Ascending aorta (tissue), 2 donors: Measurements from ENCODE around the gene CD34. TPM values are rescaled to one million over a fixed set of nuclear protein-coding genes. Genes with fewer than 3 reads are reported as not detected.

Experiments
- DNase-seq, 2 donors: peaks; one replicate each; pipeline ENCODE4 v3.0.0-alpha.2; 2019; ENCODE audit warnings: low spot score in 2 of 2
- H3K27ac ChIP-seq, 2 donors: fragments of 200-600 bp; sonication (generic); one replicate each; pipeline ENCODE4 v1.5.1; 2016 to 2017; ENCODE audit warnings: mild to moderate bottlenecking in 1 of 2
- H3K27me3 ChIP-seq: fragments of 200-600 bp; sonication (generic); one replicate; pipeline ENCODE4 v1.5.1; 2017
- H3K36me3 ChIP-seq, 2 donors: fragments of 200-600 bp; sonication (generic); one replicate each; pipeline ENCODE4 v1.5.1; 2016
- H3K4me1 ChIP-seq, 2 donors: fragments of 200-600 bp; sonication (generic); one replicate each; pipeline ENCODE4 v1.5.1; 2016 to 2017; ENCODE audit warnings: mild to moderate bottlenecking in 1 of 2
- H3K4me3 ChIP-seq, 2 donors: fragments of 200-600 bp; sonication (generic); one replicate each; pipeline ENCODE4 v1.5.1; 2016 to 2017; ENCODE audit warnings: mild to moderate bottlenecking in 1 of 2
- H3K9me3 ChIP-seq, 2 donors: fragments of 200-600 bp; sonication (generic); one replicate each; pipeline ENCODE4 v1.5.1; 2016
- CTCF ChIP-seq, 3 experiments: fragments of 200-600 bp in 2 of 3; fragments of 450-650 bp in 1 of 3; sonication (generic) in 2 of 3; IDR thresholded peaks; one replicate each; pipeline ENCODE4 v1.5.1; 2016 to 2019; ENCODE audit warnings: antibody characterized with exemption in 3 of 3, mild to moderate bottlenecking in 1 of 3, moderate library complexity in 1 of 3
- intact Hi-C: fragments of 100-400 bp; cut with DNase I; formaldehyde crosslinking; loops from one replicate; pipeline ENCODE4 v1.15.1; 2023
- total RNA-seq: library from RNA; depleted of rRNA; stranded (reverse); fragments of >200 nt; gene quantifications from one replicate; pipeline ENCODE4 v1.1.0, GENCODE V29; 2016

CD34 gene
- total RNA-seq, 1 donor from 2014 or later, result 142 TPM

GRCh38 chr1:207911856-207912760 lies 1.2 kb upstream of the CD34 start:
- Histone ChIP-seq H3K36me3 (no peaks in the 10 kb centered on the region), H3K9me3 (no peaks in the 10 kb centered on the region), H3K27me3 (no peaks in the 10 kb centered on the region), H3K4me3 (peak overlapping the region in 1 of 2 donors; percentile 60), H3K27ac (peak overlapping the region; percentile 19 to 85), H3K4me1 (peaks cover 0 to 3% of the 10 kb centered on the region in 2 donors)
- intact Hi-C loops, result loop anchor here (2.0 kb wide), 1 partner anchor 15 kb away; no protein-coding TSS in a partner anchor
- no peak for DNase-seq
- no peak for TF ChIP-seq CTCF (IDR thresholded peaks at IDR 0.05)

- peak overlapping the region; percentile 61 to 85 for H3K27ac ChIP-seq
- peak overlapping the region; percentile 52 to 60 for H3K4me3 ChIP-seq
- H3K27me3 ChIP-seq, result no peaks in the 10 kb centered on the region
- no peaks in the 10 kb centered on the region for H3K9me3 ChIP-seq
- peaks cover 0 to 3% of the 10 kb centered on the region in 2 donors for H3K4me1 ChIP-seq
- no peak for TF ChIP-seq CTCF (IDR thresholded peaks at IDR 0.05)
- no peak for DNase-seq
- H3K36me3 ChIP-seq, result no peaks in the 10 kb centered on the region
- intact Hi-C loops, result loop anchor here (2.0 kb wide), 1 partner anchor 13 kb away; no protein-coding TSS in a partner anchor
Observed at GRCh38 chr1:207909687-207910086, 1.2 kb downstream of the CD34 start.

GRCh38 chr1:207908107-207908734 lies 2.7 kb downstream of the CD34 start:
- intact Hi-C loops, result no loop called here
- Histone ChIP-seq H3K4me3 (peak overlapping the region in 1 of 2 donors; percentile 60), H3K4me1 (peaks cover 0 to 3% of the 10 kb centered on the region in 2 donors), H3K9me3 (no peaks in the 10 kb centered on the region), H3K27me3 (no peaks in the 10 kb centered on the region), H3K27ac (peak overlapping the region; percentile 61 to 85), H3K36me3 (no peaks in the 10 kb centered on the region)
- DNase-seq, result peak in 1 of 2 donors; percentile 75
- TF ChIP-seq CTCF (IDR thresholded peaks at IDR 0.05), result no peak

- Histone ChIP-seq H3K9me3 (no peaks in the 10 kb centered on the region), H3K36me3 (no peaks in the 10 kb centered on the region), H3K4me3 (no peak overlapping the region), H3K27me3 (no peaks in the 10 kb centered on the region), H3K27ac (peak overlapping the region; percentile 18 to 36), H3K4me1 (no peaks in the 10 kb centered on the region)
- DNase-seq, result no peak
- TF ChIP-seq CTCF (IDR thresholded peaks at IDR 0.05), result no peak
- intact Hi-C loops, result no loop called here
Observed at GRCh38 chr1:207904391-207904790, 6.5 kb downstream of the CD34 start.

GRCh38 chr1:207903767-207904166 lies 7.2 kb downstream of the CD34 start:
- Histone ChIP-seq H3K9me3 (no peaks in the 10 kb centered on the region), H3K36me3 (no peaks in the 10 kb centered on the region), H3K4me3 (no peak overlapping the region), H3K4me1 (no peaks in the 10 kb centered on the region), H3K27ac (peak overlapping the region; percentile 18 to 36), H3K27me3 (no peaks in the 10 kb centered on the region)
- intact Hi-C loops, result no loop called here
- TF ChIP-seq CTCF (IDR thresholded peaks at IDR 0.05), result no peak
- DNase-seq, result no peak
